Measurements from ENCODE around the gene FILIP1L. TPM values are rescaled to one million over a fixed set of nuclear protein-coding genes. Genes with fewer than 3 reads are reported as not detected.

The FILIP1L gene
- polyA plus RNA-seq, 1 donor (not counting 4 experiments of a cell fraction or from before 2014, with no cell fraction given): 14.7 TPM

DNA sequence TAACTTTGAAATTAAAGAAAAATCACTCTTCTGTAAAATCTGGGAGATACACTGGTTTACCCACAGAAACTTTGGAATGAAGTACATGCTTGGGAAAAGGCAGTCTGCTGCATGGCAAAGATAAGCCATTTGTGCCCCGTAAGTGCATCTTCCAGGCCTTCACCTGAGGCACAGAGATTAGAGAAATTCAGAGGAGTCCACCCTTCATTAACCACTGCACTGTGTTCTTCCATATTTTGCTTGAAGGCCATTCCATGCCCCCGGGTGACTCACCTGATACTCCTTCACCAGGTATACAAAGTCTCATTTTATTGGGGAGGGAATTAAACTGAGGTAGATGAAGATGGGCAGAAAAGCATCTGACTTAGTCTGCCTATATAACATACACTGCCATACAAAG, 243.6 kb downstream of the FILIP1L start:
- Histone ChIP-seq H3K36me3 (ENCODE audit: control insufficient read depth in 2 of 2, extremely low read depth in 1 of 2, insufficient read depth in 2 of 2, low read length in 2 of 2) (peaks cover 0 to 6% of the 10 kb centered on the region in 2 experiments), H3K9me1 (ENCODE audit: control insufficient read depth, extremely low read depth, insufficient read depth, low read length) (no peaks in the 10 kb centered on the region), H3K27me3 (ENCODE audit: control insufficient read depth, extremely low read depth, insufficient read depth, low read length) (no peaks in the 10 kb centered on the region), H3K9me3 (ENCODE audit: control insufficient read depth, low read depth, low read length) (no peaks in the 10 kb centered on the region), H3K27ac (ENCODE audit: control insufficient read depth, insufficient read depth, low read length) (no peak overlapping the region), H2AFZ (ENCODE audit: control insufficient read depth, low read length) (no peak overlapping the region), H4K20me1 (ENCODE audit: control insufficient read depth, extremely low read depth, insufficient read depth, low read length) (no peaks in the 10 kb centered on the region), H3K4me2 (ENCODE audit: control insufficient read depth, extremely low read depth, insufficient read depth, low read depth, low read length) (no peak overlapping the region), H3K4me3 (ENCODE audit: control insufficient read depth in 2 of 3, extremely low read depth in 1 of 3, insufficient read depth in 2 of 3, low read depth in 1 of 3, low read length in 3 of 3) (no peak overlapping the region), H3K9ac (ENCODE audit: control insufficient read depth, extremely low read depth, insufficient read depth, low read length) (no peak overlapping the region), H3K4me1 (ENCODE audit: control insufficient read depth, extremely low read depth, insufficient read depth, low read length) (peaks cover 19% of the 10 kb centered on the region), H3K79me2 (ENCODE audit: control insufficient read depth, insufficient read depth, low read length) (peaks cover 59% of the 10 kb centered on the region)
- TF ChIP-seq, protein P1, sequence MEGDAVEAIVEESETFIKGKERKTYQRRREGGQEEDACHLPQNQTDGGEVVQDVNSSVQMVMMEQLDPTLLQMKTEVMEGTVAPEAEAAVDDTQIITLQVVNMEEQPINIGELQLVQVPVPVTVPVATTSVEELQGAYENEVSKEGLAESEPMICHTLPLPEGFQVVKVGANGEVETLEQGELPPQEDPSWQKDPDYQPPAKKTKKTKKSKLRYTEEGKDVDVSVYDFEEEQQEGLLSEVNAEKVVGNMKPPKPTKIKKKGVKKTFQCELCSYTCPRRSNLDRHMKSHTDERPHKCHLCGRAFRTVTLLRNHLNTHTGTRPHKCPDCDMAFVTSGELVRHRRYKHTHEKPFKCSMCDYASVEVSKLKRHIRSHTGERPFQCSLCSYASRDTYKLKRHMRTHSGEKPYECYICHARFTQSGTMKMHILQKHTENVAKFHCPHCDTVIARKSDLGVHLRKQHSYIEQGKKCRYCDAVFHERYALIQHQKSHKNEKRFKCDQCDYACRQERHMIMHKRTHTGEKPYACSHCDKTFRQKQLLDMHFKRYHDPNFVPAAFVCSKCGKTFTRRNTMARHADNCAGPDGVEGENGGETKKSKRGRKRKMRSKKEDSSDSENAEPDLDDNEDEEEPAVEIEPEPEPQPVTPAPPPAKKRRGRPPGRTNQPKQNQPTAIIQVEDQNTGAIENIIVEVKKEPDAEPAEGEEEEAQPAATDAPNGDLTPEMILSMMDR (optimal IDR thresholded peaks at IDR 0.05 in 1 of 3, IDR thresholded peaks at IDR 0.05 in 1 of 3, conservative IDR thresholded peaks at IDR 0.05 in 1 of 3; ENCODE audit: extremely low read depth in 1 of 3, insufficient read depth in 2 of 3, low read length in 3 of 3): no peak
- no peak for TF ChIP-seq EZH2 (IDR thresholded peaks at IDR 0.05; ENCODE audit: low read length)
- dilution Hi-C loops (cut with MboI; ENCODE audit: extremely low pct_ligation_motif_present, low sequenced_read_pairs): no loop called here
- FAIRE-seq (no peak), DNase-seq (ENCODE audit: low read depth, low spot score) (no peak)

DNA sequence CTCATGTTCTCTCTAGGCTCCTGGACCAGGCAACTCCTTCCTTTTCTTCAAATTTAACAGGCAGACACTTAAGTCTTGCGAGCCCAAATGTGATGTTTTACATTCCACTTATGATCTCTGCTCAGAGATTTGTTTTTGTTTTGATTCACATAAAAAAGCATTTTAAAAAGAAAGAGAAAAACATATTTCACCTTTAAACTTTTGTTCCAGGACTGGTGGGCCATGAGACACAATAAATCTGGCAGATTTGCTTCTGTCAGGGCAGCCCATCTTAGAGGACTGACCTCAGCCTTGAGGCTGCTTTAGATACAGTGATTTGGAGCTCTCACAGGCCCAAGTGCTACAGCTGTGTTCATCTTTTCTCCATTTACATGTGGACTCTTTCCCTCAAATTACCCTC, 244.7 kb downstream of the FILIP1L start:
- H3K79me2 ChIP-seq (ENCODE audit: control insufficient read depth, insufficient read depth, low read length): peaks cover 56% of the 10 kb centered on the region

More for the DNA sequence above, 244.7 kb downstream of the FILIP1L start:
- FAIRE-seq (no peak), DNase-seq (ENCODE audit: low read depth, low spot score) (no peak)
- Histone ChIP-seq H3K9ac (ENCODE audit: control insufficient read depth, extremely low read depth, insufficient read depth, low read length) (no peak overlapping the region), H3K27me3 (ENCODE audit: control insufficient read depth, extremely low read depth, insufficient read depth, low read length) (no peaks in the 10 kb centered on the region), H3K4me3 (ENCODE audit: control insufficient read depth in 2 of 3, extremely low read depth in 1 of 3, insufficient read depth in 2 of 3, low read depth in 1 of 3, low read length in 3 of 3) (no peak overlapping the region), H3K36me3 (ENCODE audit: control insufficient read depth in 2 of 2, extremely low read depth in 1 of 2, insufficient read depth in 2 of 2, low read length in 2 of 2) (peaks cover under 1 to 10% of the 10 kb centered on the region in 2 experiments), H3K27ac (ENCODE audit: control insufficient read depth, insufficient read depth, low read length) (no peak overlapping the region), H3K9me3 (ENCODE audit: control insufficient read depth, low read depth, low read length) (no peaks in the 10 kb centered on the region), H3K4me1 (ENCODE audit: control insufficient read depth, extremely low read depth, insufficient read depth, low read length) (peaks cover 19% of the 10 kb centered on the region), H3K9me1 (ENCODE audit: control insufficient read depth, extremely low read depth, insufficient read depth, low read length) (no peaks in the 10 kb centered on the region), H4K20me1 (ENCODE audit: control insufficient read depth, extremely low read depth, insufficient read depth, low read length) (no peaks in the 10 kb centered on the region), H2AFZ (ENCODE audit: control insufficient read depth, low read length) (no peak overlapping the region), H3K4me2 (ENCODE audit: control insufficient read depth, extremely low read depth, insufficient read depth, low read depth, low read length) (no peak overlapping the region)
- dilution Hi-C loops (cut with MboI; ENCODE audit: extremely low pct_ligation_motif_present, low sequenced_read_pairs): no loop called here
- TF ChIP-seq, protein P1 (optimal IDR thresholded peaks at IDR 0.05 in 1 of 3, IDR thresholded peaks at IDR 0.05 in 1 of 3, conservative IDR thresholded peaks at IDR 0.05 in 1 of 3; ENCODE audit: extremely low read depth in 1 of 3, insufficient read depth in 2 of 3, low read length in 3 of 3): no peak
- TF ChIP-seq EZH2 (IDR thresholded peaks at IDR 0.05; ENCODE audit: low read length): no peak

Measured in keratinocyte (primary cell).